ENCODE data around the gene ERFE. TPM values are rescaled to one million over a fixed set of nuclear protein-coding genes. Genes with fewer than 3 reads are reported as not detected.

ERFE gene
- total and polyA plus RNA-seq, 2 of the 13 experiments (the other 11 are each of a cell fraction or from before 2014, with no cell fraction given), result 0.09 TPM; not detected in 1

DNA sequence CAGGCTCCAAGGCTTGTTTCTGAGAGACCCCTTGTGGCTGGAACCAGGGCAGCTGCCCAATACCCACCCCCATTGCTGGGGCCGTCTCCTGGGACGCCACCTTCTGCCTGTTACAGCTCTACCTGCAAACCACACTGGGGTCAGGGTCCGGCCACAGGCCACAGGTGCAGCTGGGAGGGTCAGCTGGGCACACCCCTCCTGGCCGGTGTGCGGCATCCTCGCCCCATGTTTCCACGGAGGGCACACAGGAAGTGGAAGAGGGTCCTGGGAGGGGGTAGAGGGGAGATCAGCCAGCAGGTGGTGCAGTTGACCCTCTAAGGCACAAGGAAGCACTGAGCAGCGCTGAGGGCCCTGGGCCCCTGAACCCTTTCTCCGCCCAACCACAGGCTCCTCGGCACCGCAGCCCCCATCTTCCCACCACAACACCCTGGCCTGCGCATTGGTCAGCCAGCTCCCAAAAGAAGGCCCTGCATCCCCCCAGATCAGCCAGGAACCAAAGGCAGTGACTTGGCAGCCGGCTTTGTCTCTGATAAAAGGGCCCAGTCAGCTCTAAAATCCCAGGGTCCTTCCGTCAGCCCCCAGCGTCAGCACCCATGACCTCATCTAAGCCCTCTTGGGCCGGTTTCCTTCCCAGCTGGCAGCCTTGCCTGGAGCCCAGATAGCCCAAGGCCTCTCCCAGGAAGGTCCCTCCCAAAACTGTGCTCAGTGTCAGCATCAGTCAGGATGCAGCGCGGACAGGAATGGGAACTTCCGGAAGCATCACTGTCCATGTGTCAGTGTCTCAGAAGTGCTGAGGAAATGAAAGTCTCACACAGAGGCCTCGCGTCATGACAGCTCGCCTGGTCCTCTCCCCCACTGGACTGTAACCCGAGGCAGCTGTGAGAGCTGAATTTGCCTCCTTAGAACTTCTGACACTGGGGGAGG, 1.7 kb downstream of the ERFE start (continued):
- TF ChIP-seq, protein P1, sequence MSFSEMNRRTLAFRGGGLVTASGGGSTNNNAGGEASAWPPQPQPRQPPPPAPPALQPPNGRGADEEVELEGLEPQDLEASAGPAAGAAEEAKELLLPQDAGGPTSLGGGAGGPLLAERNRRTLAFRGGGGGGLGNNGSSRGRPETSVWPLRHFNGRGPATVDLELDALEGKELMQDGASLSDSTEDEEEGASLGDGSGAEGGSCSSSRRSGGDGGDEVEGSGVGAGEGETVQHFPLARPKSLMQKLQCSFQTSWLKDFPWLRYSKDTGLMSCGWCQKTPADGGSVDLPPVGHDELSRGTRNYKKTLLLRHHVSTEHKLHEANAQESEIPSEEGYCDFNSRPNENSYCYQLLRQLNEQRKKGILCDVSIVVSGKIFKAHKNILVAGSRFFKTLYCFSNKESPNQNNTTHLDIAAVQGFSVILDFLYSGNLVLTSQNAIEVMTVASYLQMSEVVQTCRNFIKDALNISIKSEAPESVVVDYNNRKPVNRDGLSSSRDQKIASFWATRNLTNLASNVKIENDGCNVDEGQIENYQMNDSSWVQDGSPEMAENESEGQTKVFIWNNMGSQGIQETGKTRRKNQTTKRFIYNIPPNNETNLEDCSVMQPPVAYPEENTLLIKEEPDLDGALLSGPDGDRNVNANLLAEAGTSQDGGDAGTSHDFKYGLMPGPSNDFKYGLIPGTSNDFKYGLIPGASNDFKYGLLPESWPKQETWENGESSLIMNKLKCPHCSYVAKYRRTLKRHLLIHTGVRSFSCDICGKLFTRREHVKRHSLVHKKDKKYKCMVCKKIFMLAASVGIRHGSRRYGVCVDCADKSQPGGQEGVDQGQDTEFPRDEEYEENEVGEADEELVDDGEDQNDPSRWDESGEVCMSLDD (CRISPR knock-in tag; IDR thresholded peaks at IDR 0.05; ENCODE audit: borderline replicate concordance), result no peak
- TF ChIP-seq ZNF660 (CRISPR knock-in tag; IDR thresholded peaks at IDR 0.05; ENCODE audit: borderline replicate concordance, low read depth) (no peak), RFX1 (IDR thresholded peaks at IDR 0.05) (no peak), ZBTB42 (CRISPR knock-in tag; IDR thresholded peaks at IDR 0.05) (no peak), ZFX (CRISPR knock-in tag; IDR thresholded peaks at IDR 0.05; ENCODE audit: low read depth) (peak; percentile 25; the same call in 1 of the 2 replicates), ZNF431 (CRISPR knock-in tag; IDR thresholded peaks at IDR 0.05; ENCODE audit: borderline replicate concordance, low read depth) (no peak), ZNF232 (CRISPR knock-in tag; IDR thresholded peaks at IDR 0.05; ENCODE audit: borderline replicate concordance) (no peak)
- TF ChIP-seq, protein P2, sequence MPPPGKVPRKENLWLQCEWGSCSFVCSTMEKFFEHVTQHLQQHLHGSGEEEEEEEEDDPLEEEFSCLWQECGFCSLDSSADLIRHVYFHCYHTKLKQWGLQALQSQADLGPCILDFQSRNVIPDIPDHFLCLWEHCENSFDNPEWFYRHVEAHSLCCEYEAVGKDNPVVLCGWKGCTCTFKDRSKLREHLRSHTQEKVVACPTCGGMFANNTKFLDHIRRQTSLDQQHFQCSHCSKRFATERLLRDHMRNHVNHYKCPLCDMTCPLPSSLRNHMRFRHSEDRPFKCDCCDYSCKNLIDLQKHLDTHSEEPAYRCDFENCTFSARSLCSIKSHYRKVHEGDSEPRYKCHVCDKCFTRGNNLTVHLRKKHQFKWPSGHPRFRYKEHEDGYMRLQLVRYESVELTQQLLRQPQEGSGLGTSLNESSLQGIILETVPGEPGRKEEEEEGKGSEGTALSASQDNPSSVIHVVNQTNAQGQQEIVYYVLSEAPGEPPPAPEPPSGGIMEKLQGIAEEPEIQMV (CRISPR knock-in tag; IDR thresholded peaks at IDR 0.05; ENCODE audit: low read depth), result no peak
- TF ChIP-seq, protein P3, sequence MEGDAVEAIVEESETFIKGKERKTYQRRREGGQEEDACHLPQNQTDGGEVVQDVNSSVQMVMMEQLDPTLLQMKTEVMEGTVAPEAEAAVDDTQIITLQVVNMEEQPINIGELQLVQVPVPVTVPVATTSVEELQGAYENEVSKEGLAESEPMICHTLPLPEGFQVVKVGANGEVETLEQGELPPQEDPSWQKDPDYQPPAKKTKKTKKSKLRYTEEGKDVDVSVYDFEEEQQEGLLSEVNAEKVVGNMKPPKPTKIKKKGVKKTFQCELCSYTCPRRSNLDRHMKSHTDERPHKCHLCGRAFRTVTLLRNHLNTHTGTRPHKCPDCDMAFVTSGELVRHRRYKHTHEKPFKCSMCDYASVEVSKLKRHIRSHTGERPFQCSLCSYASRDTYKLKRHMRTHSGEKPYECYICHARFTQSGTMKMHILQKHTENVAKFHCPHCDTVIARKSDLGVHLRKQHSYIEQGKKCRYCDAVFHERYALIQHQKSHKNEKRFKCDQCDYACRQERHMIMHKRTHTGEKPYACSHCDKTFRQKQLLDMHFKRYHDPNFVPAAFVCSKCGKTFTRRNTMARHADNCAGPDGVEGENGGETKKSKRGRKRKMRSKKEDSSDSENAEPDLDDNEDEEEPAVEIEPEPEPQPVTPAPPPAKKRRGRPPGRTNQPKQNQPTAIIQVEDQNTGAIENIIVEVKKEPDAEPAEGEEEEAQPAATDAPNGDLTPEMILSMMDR (CRISPR knock-in tag; IDR thresholded peaks at IDR 0.05), result peak; percentile 87
- TF ChIP-seq, protein P4, sequence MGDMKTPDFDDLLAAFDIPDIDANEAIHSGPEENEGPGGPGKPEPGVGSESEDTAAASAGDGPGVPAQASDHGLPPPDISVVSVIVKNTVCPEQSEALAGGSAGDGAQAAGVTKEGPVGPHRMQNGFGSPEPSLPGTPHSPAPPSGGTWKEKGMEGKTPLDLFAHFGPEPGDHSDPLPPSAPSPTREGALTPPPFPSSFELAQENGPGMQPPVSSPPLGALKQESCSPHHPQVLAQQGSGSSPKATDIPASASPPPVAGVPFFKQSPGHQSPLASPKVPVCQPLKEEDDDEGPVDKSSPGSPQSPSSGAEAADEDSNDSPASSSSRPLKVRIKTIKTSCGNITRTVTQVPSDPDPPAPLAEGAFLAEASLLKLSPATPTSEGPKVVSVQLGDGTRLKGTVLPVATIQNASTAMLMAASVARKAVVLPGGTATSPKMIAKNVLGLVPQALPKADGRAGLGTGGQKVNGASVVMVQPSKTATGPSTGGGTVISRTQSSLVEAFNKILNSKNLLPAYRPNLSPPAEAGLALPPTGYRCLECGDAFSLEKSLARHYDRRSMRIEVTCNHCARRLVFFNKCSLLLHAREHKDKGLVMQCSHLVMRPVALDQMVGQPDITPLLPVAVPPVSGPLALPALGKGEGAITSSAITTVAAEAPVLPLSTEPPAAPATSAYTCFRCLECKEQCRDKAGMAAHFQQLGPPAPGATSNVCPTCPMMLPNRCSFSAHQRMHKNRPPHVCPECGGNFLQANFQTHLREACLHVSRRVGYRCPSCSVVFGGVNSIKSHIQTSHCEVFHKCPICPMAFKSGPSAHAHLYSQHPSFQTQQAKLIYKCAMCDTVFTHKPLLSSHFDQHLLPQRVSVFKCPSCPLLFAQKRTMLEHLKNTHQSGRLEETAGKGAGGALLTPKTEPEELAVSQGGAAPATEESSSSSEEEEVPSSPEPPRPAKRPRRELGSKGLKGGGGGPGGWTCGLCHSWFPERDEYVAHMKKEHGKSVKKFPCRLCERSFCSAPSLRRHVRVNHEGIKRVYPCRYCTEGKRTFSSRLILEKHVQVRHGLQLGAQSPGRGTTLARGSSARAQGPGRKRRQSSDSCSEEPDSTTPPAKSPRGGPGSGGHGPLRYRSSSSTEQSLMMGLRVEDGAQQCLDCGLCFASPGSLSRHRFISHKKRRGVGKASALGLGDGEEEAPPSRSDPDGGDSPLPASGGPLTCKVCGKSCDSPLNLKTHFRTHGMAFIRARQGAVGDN (CRISPR knock-in tag; IDR thresholded peaks at IDR 0.05), result peak; percentile 52

All from HepG2 (cell line).